T-cell (primary cell): ENCODE data around the gene WBP1L. TPM values are rescaled to one million over a fixed set of nuclear protein-coding genes. Genes with fewer than 3 reads are reported as not detected.

Experiments
- ATAC-seq, 4 experiments: fragments of 200-7000 bp in 3 of 4; fragments of 150-1000 bp in 1 of 4; cut with Tn5 transposase; replicated peaks in 1 of 4; 1 replicate in 3 of 4; 2 replicates in 1 of 4; pipeline ENCODE4 v1.10.0; 2021; ENCODE audit warnings: moderate library complexity in 3 of 4, mild to moderate bottlenecking in 2 of 4, moderate number of reproducible peaks in 1 of 4
- CTCF ChIA-PET, 2 donors: fragments of 300-600 bp; sonication (Branson Sonifier 250); formaldehyde crosslinking; loops; one replicate each; lab custom pipeline; 2022; ENCODE audit warnings: antibody characterized with exemption in 2 of 2; lab: Charles Lee
- POLR2A ChIA-PET, 2 donors: fragments of 300-600 bp; sonication (Branson Sonifier 250); formaldehyde crosslinking; loops; one replicate each; lab custom pipeline; 2022; ENCODE audit warnings: antibody characterized with exemption in 2 of 2; lab: Charles Lee
- DNase-seq, 35 experiments: peaks; one replicate each; pipeline versions ENCODE4 v3.0.0 to v3.0.0-alpha.2; 2013 to 2023
- H3K27ac ChIP-seq: one replicate; pipeline ENCODE4 v1.5.1; 2013; ENCODE audit warnings: low read length
- H3K27me3 ChIP-seq, 2 experiments: replicated peaks in 1 of 2; 1 replicate in 1 of 2; 2 replicates in 1 of 2; pipeline versions ENCODE4 v1.6.1 to v1.7.0; 2013; ENCODE audit warnings: low read length in 1 of 2, mixed read lengths in 1 of 2; ENCODE audit not compliant: control insufficient read depth in 2 of 2, insufficient read depth in 2 of 2; ENCODE audit errors: extremely low read depth in 1 of 2
- H3K36me3 ChIP-seq, 2 donors: 1 replicate in 1 of 2; 2 replicates in 1 of 2; pipeline versions ENCODE4 v1.6.1 to v1.7.0; 2013; ENCODE audit warnings: low read length in 1 of 2; ENCODE audit not compliant: control insufficient read depth in 2 of 2, insufficient read depth in 1 of 2; ENCODE audit errors: extremely low read depth in 1 of 2
- H3K4me1 ChIP-seq, 2 experiments: 1 replicate in 1 of 2; 2 replicates in 1 of 2; pipeline versions ENCODE4 v1.6.1 to v1.7.0; 2013; ENCODE audit warnings: low read length in 2 of 2, mixed read lengths in 1 of 2; ENCODE audit not compliant: insufficient read depth in 2 of 2, control insufficient read depth in 1 of 2; ENCODE audit errors: extremely low read depth in 1 of 2
- H3K4me3 ChIP-seq, 2 donors: 1 replicate in 1 of 2; 2 replicates in 1 of 2; pipeline versions ENCODE4 v1.5.1 to v1.7.0; 2013; ENCODE audit warnings: mild to moderate bottlenecking in 2 of 2, low read length in 1 of 2, moderate library complexity in 1 of 2; ENCODE audit not compliant: control insufficient read depth in 1 of 2; ENCODE audit errors: extremely low read depth in 1 of 2
- H3K9me3 ChIP-seq: 2 replicates; pipeline ENCODE4 v1.7.0; 2013
- H3K27ac Mint-ChIP-seq, 2 donors: one replicate each; pipeline ENCODE4 v1.8.0; 2020 to 2021; ENCODE audit warnings: mild to moderate bottlenecking in 2 of 2, mixed read lengths in 2 of 2
- H3K27me3 Mint-ChIP-seq, 2 donors: one replicate each; pipeline ENCODE4 v1.8.0; 2021 to 2022; ENCODE audit warnings: mixed read lengths in 2 of 2
- H3K36me3 Mint-ChIP-seq: one replicate; pipeline ENCODE4 v1.8.0; 2021; ENCODE audit warnings: mixed read lengths
- H3K4me1 Mint-ChIP-seq, 3 donors: one replicate each; pipeline ENCODE4 v1.8.0; 2020 to 2022; ENCODE audit warnings: mixed read lengths in 3 of 3, mild to moderate bottlenecking in 1 of 3
- H3K4me3 Mint-ChIP-seq, 3 donors: one replicate each; pipeline ENCODE4 v1.8.0; 2020 to 2022; ENCODE audit warnings: mild to moderate bottlenecking in 3 of 3, mixed read lengths in 3 of 3, moderate library complexity in 3 of 3
- H3K9me3 Mint-ChIP-seq, 3 donors: one replicate each; pipeline ENCODE4 v1.8.0; 2020 to 2022; ENCODE audit warnings: mixed read lengths in 3 of 3
- WGBS: methylation state at CpG from one replicate; pipeline ENCODE4 v1.1.5; 2013; ENCODE audit warnings: missing lambda C conversion rate; ENCODE audit not compliant: insufficient coverage; 5-methylcytosine and 5-hydroxymethylcytosine counted together
- total RNA-seq, 35 experiments: library from RNA in 6 of 35; stranded (reverse) in 6 of 35; fragments of 120-200 nt in 1 of 35; gene quantifications; one replicate each; pipeline versions ENCODE4 v1.2.1 to v1.2.4 and lab custom pipeline; 2013 to 2026

Gene WBP1L
- total RNA-seq, 5 donors from 2014 or later (not counting 1 experiment from before 2014, with no cell fraction given): 20.0 to 38.5 (median 33.0) TPM

DNA sequence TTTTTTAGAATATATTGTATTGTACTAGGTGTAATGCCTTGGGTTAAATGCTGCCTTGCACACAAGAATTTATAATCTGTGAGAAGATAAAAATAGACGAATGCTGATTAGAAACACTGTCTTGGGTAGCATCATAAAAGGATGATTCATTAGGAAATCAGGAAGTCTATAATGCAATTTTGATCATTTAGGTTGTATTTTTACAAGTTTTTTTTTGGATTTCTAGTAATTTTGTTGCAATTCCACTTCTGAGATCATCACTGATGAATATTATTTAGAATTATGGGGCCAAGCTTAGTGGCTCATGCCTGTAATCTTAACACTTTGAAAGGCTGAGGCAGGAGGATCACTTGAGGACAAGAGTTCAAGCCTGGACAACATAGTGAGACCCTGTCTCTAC, 29.6 kb downstream of the WBP1L start:
- POLR2A ChIA-PET: interaction anchor here in 1 of 2 donors (0.7 kb wide), 1 partner anchor 114 kb away, joined by 6 read pairs; no protein-coding TSS in a partner anchor
- no peaks in the 10 kb centered on the region for H3K27me3 ChIP-seq
- ATAC-seq (no peak), DNase-seq (no peak)
- H3K4me1 ChIP-seq: peaks cover 12 to 43% of the 10 kb centered on the region in 2 experiments
- CTCF ChIA-PET: no interaction called here
- peaks cover 68 to 71% (median 70%) of the 10 kb centered on the region in 3 donors for H3K4me1 Mint-ChIP-seq
- no peak overlapping the region for H3K27ac ChIP-seq
- 83% methylated on average over 1 of the region's 1 CpG for WGBS
- H3K27ac Mint-ChIP-seq: no peak overlapping the region
- H3K4me3 Mint-ChIP-seq: peak overlapping the region in 1 of 3 donors; percentile 38
- no peaks in the 10 kb centered on the region for H3K9me3 ChIP-seq
- peaks cover 0 to 2% of the 10 kb centered on the region in 2 donors for H3K36me3 ChIP-seq
- no peak overlapping the region for H3K4me3 ChIP-seq
- H3K9me3 Mint-ChIP-seq: no peaks in the 10 kb centered on the region
- H3K36me3 Mint-ChIP-seq: peaks cover 9% of the 10 kb centered on the region
- no peaks in the 10 kb centered on the region for H3K27me3 Mint-ChIP-seq

DNA sequence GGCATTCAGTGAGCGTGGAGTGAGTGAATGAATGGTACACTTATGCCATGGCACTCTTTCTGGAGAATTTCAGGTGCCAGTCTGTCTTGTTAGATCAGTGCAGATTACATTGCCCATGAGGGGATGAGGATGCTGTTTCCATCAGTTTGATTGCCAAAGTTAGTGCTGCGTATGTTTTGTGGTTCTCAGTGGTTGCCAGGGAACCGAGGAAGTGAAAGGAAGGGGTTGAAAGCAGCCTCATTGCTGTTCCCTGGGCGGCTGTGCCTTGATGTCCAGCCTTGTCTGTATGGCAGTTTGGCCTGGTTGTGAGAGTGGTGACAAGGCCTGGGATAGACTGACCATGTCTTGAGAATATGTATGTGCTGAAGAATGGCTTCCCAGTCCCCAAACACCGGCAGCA, 30.2 kb downstream of the WBP1L start:
- H3K27ac Mint-ChIP-seq: no peak overlapping the region
- H3K4me1 Mint-ChIP-seq: peaks cover 71 to 73% (median 73%) of the 10 kb centered on the region in 3 donors
- H3K4me3 Mint-ChIP-seq: peak overlapping the region in 1 of 3 donors; percentile 38
- peaks cover 9% of the 10 kb centered on the region for H3K36me3 Mint-ChIP-seq
- no peaks in the 10 kb centered on the region for H3K27me3 ChIP-seq
- H3K9me3 Mint-ChIP-seq: no peaks in the 10 kb centered on the region
- no peaks in the 10 kb centered on the region for H3K27me3 Mint-ChIP-seq
- DNase-seq (peak in 23 of 35 experiments; percentile 1 to 49 (median 18)), ATAC-seq (peak in 3 of 4 experiments; percentile 32 to 64 (median 41))
- H3K4me1 ChIP-seq: peaks cover 12 to 43% of the 10 kb centered on the region in 2 experiments
- ChIA-PET POLR2A (no interaction called here), CTCF (no interaction called here)
- no peak overlapping the region for H3K4me3 ChIP-seq
- H3K36me3 ChIP-seq: peaks cover 0 to 2% of the 10 kb centered on the region in 2 donors
- no peaks in the 10 kb centered on the region for H3K9me3 ChIP-seq
- 80% methylated on average over 4 of the region's 5 CpGs for WGBS
- no peak overlapping the region for H3K27ac ChIP-seq

- Histone ChIP-seq H3K36me3 (peaks cover 3 to 5% of the 10 kb centered on the region in 2 donors), H3K27me3 (no peaks in the 10 kb centered on the region), H3K9me3 (no peaks in the 10 kb centered on the region), H3K27ac (no peak overlapping the region), H3K4me1 (peaks cover 12 to 43% of the 10 kb centered on the region in 2 experiments), H3K4me3 (no peak overlapping the region)
- 98% methylated on average over 15 of the region's 16 CpGs for WGBS
- ChIA-PET CTCF (interaction anchor here in 1 of 2 donors (0.6 to 1.0 kb wide), 4 partner anchors 22 to 1680 kb away, joined by 3 to 4 read pairs (median 4); no protein-coding TSS in a partner anchor), POLR2A (interaction anchor here in 1 of 2 donors (0.6 kb wide), 1 partner anchor 21 kb away, joined by 7 read pairs; no protein-coding TSS in a partner anchor)
- ATAC-seq (no peak), DNase-seq (no peak)
- Mint-ChIP-seq H3K4me1 (peaks cover 66 to 69% (median 69%) of the 10 kb centered on the region in 3 donors), H3K27me3 (no peaks in the 10 kb centered on the region), H3K4me3 (peak overlapping the region; percentile 1 to 62 (median 43)), H3K27ac (peak overlapping the region; percentile 27 to 55), H3K36me3 (peaks cover 11% of the 10 kb centered on the region), H3K9me3 (no peaks in the 10 kb centered on the region)
Observed at GRCh38 chr10:102775201-102775934, 31.6 kb downstream of the WBP1L start.

DNA sequence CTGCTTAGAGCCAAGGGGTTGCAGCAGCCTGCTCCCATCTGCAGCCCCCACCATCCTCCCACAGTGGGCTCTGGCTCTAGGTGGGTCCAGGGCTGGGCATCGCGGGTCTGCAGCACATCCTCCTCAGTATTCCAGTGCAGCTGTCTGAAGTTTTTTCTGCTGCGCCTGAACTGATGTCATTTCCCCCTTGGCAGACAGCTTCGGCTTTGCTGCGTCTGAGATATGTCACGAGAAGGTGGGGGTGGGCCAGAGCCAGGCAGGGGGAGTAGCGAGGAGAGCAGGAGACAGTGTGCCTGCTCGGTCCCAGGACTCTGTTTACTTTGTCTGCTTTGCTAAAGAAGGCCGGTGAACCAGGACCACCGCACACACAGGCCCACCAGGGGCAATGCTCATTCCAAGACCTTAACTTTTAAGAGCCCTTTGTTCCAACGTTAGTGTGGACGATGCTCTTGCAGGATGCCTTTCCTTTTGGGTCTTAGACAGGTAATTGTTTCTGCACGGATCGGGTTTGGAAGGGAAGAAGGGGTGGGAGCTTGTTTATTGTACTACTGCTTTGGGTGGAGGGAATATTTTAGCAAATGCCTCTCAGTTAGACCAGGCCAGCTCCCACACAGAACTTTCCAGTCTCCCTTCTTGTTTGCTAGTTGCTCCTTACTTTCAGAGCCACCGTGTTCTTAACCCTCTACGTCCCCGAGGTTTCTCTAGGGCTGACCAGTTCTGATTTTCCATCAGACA, 32.4 kb downstream of the WBP1L start:
- H3K27ac Mint-ChIP-seq: no peak overlapping the region
- Histone ChIP-seq H3K9me3 (no peaks in the 10 kb centered on the region), H3K27me3 (no peaks in the 10 kb centered on the region), H3K27ac (no peak overlapping the region), H3K4me1 (peaks cover 12 to 43% of the 10 kb centered on the region in 2 experiments), H3K4me3 (peak overlapping the region in 1 of 2 donors; percentile 5), H3K36me3 (peaks cover 3 to 5% of the 10 kb centered on the region in 2 donors)
- H3K4me1 Mint-ChIP-seq: peaks cover 61 to 69% (median 67%) of the 10 kb centered on the region in 3 donors
- ChIA-PET POLR2A (interaction anchor here in 1 of 2 donors (0.6 kb wide), 1 partner anchor 22 kb away, joined by 7 read pairs; no protein-coding TSS in a partner anchor), CTCF (interaction anchor here in 1 of 2 donors (0.6 kb wide), 2 partner anchors 31 to 704 kb away, joined by 3 to 4 read pairs; no protein-coding TSS in a partner anchor)
- ATAC-seq (peak; percentile 48 to 90 (median 62)), DNase-seq (peak in 31 of 35 experiments; percentile 4 to 66 (median 41))
- no peaks in the 10 kb centered on the region for H3K9me3 Mint-ChIP-seq
- H3K4me3 Mint-ChIP-seq: peak overlapping the region; percentile 37 to 62 (median 43)
- WGBS: 56% methylated on average over 16 of the region's 17 CpGs
- no peaks in the 10 kb centered on the region for H3K27me3 Mint-ChIP-seq
- peaks cover 18% of the 10 kb centered on the region for H3K36me3 Mint-ChIP-seq

DNA sequence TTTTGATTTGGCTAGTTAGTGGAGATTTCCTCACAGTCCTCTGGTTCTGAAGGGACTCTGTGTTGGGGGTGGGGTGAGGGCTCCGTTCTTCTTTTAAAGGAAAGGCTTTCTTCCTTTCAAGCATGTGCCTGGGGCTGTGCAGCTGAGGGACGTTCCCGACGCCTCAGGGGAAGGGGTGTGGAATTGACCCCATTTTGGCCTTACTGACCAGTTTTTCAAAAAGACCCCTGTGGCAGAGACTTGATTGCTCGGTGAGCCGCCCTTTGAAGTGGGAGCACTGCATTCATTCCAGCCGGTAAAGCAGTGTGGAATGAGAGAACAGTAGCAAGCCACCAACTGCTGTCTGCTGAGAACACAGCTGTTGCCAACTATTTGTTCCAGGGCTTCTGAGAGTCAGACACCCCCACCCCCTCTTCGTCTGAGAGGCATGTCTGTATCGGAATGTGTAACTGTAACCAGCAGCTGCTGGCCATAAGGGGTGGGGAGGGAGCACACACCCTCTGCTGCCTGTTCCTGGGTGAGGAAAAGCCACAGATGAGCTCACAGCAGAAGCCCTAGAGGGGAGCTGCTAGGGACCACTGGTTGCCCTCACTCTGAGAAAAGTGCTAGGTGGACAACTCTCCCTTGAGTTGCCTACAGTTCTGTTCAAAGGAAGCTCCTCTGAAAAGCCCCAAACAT, 33.2 kb downstream of the WBP1L start:
- Mint-ChIP-seq H3K4me1 (peaks cover 60 to 73% (median 71%) of the 10 kb centered on the region in 3 donors), H3K27ac (no peak overlapping the region), H3K27me3 (no peaks in the 10 kb centered on the region), H3K9me3 (no peaks in the 10 kb centered on the region), H3K4me3 (peak overlapping the region in 1 of 3 donors; percentile 62), H3K36me3 (peaks cover 18% of the 10 kb centered on the region)
- CTCF ChIA-PET: interaction anchor here in 1 of 2 donors (0.6 kb wide), 1 partner anchor 220 kb away, joined by 3 read pairs; no protein-coding TSS in a partner anchor
- DNase-seq (peak in 6 of 35 experiments; percentile 3 to 38 (median 19)), ATAC-seq (peak in 1 of 4 experiments; percentile 32)
- Histone ChIP-seq H3K27ac (no peak overlapping the region), H3K27me3 (no peaks in the 10 kb centered on the region), H3K36me3 (peaks cover 3 to 5% of the 10 kb centered on the region in 2 donors), H3K4me3 (no peak overlapping the region), H3K4me1 (peaks cover 12 to 46% of the 10 kb centered on the region in 2 experiments), H3K9me3 (no peaks in the 10 kb centered on the region)
- 60% methylated on average over 7 of the region's 9 CpGs for WGBS
- POLR2A ChIA-PET: no interaction called here
